ENCODE measurements around the gene UCK1.
A peak's percentile ranks its signal among the peaks of the same experiment; 100 is the strongest.

UCK1 gene

GRCh38 chr9:131530920-131531832 lies at the start of gene UCK1:
Gene UCK1 (minus strand): TSS chr9:131531263. CDS start chr9:131531174, 89 bp downstream.
- peak; percentile 67 for DNase-seq

- no peak for DNase-seq
Observed at GRCh38 chr9:131580358-131580757, 49.3 kb upstream of the UCK1 start.

- no peak for DNase-seq
Observed at GRCh38 chr9:131579789-131580211, 48.7 kb upstream of the UCK1 start.

GRCh38 chr9:131578731-131579504 lies 47.9 kb upstream of the UCK1 start:
- DNase-seq = peak; percentile 42

- DNase-seq = no peak
Observed at GRCh38 chr9:131578021-131578420, 47.0 kb upstream of the UCK1 start.

- DNase-seq = no peak
Observed at GRCh38 chr9:131577005-131578000, 46.2 kb upstream of the UCK1 start.

- DNase-seq = no peak
Observed at GRCh38 chr9:131575946-131576853, 45.1 kb upstream of the UCK1 start.

- no peak for DNase-seq
Observed at GRCh38 chr9:131574730-131575640, 43.9 kb upstream of the UCK1 start.

GRCh38 chr9:131567910-131568309 lies 36.8 kb upstream of the UCK1 start:
- no peak for DNase-seq

- no peak for DNase-seq
Observed at GRCh38 chr9:131566158-131566557, 35.1 kb upstream of the UCK1 start.

GRCh38 chr9:131565369-131565768 lies 34.3 kb upstream of the UCK1 start:
- no peak for DNase-seq

GRCh38 chr9:131562032-131562959 lies 31.2 kb upstream of the UCK1 start:
- no peak for DNase-seq

- DNase-seq = no peak
Observed at GRCh38 chr9:131559421-131560000, 28.4 kb upstream of the UCK1 start.

- DNase-seq = no peak
Observed at GRCh38 chr9:131557855-131558548, 26.9 kb upstream of the UCK1 start.

- no peak for DNase-seq
Observed at GRCh38 chr9:131555841-131556673, 25.0 kb upstream of the UCK1 start.

GRCh38 chr9:131554843-131555351 lies 23.8 kb upstream of the UCK1 start:
- DNase-seq = no peak

All from MV-4-11 (cell line).